HG03108 (cell line): Measurements from ENCODE around the gene ZSWIM6.

Source experiments
- ATAC-seq: cut with Tn5 transposase; IDR thresholded peaks from one replicate; pipeline ENCODE4 v1.9.1; 2021; ENCODE audit warnings: moderate library complexity; ENCODE audit not compliant: unreplicated experiment

ZSWIM6 gene

GRCh38 chr5:61472172-61472958, 140.3 kb downstream of the ZSWIM6 start:
- no peak for ATAC-seq

- ATAC-seq = no peak
Measured at GRCh38 chr5:61474746-61475145, 142.7 kb downstream of the ZSWIM6 start.

DNA sequence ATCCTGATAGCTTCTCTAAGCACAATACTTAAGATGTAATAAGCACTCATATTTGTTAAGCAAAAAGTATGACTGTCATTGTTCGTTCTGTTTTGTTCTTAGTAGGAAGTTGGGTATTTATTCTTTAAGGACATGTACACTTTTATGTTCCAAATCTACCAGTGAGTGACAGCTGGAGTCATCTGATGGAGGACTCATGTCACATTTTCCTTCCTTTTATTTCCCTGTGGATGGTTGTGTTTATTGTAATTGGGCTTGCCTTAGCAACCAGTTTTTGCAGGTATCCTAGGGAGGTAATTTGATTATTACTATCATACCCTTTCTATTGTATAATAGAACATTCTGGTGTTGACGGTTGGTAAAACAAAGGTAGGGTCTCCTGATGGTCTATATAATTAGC, 145.7 kb downstream of the ZSWIM6 start:
- no peak for ATAC-seq

DNA sequence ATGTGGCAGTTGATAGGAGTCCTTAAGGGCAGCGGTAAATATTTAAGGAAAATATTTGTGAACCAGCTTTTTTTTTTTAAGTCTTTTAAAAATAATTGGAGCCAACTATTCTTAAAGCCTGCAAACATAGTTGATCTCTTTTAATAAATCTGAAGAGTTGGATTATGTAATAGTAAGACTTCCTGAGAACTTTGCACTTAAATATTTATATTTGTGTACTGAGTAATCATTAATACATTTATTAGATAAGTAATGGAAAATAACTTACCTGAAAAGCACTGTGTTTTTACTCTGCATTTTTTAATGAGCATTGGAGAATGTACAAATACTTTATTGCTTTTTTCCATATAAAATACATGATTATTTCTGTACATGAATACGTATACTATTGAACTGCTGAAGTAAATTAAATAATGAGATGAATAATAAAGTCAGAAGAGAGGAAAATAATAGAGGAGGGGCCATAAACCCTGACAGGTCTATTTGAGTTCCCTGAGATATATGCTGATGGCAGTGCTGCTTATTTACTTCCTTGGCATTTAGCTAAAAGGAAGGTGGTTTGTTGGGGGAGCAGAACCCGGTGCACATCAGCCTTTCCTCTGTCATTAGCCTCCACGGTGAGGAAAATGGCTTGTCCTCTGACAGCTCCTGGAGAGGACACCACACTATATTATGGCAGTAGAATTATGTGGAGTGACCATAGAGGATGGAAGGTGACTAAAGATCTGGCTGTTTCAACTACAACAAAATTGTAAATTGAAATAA, 148.0 kb downstream of the ZSWIM6 start:
- ATAC-seq = no peak

DNA sequence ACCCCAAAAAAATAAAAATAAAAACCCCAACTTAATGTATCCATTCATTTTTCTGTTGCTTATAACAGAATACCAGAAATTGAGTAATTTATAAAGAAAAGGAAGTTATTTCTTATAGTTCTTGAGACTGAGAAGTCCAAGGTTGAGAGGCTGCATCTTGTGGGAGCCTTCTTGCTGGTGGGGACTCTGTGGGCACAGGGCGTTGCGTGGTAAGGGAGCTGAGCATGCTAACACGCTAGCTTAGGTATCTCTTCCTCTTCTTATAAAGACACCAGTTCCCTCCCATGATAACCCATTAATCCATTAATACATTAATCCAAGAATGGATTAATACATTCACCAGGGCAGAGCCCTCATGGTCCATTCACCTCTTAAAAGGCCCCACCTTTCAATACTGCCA, 150.9 kb downstream of the ZSWIM6 start:
- ATAC-seq = no peak

DNA sequence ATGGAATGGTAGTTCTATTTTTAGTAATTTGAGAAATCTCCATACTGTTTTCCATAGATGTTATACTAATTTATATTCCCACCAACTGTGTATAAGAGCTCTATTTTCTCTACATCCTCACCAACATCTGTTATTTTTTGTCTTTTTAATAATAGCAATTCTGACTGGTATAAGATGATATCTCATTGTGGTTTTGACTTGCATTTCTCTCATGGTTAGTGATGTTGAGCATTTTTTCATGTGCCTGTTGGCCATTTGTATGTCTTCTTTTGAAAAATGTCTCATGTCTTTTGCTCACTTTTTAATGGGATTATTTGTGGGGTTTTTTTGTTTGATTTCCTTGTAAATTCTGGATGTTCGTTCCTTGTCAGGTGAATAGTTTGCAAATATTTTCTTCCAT, 154.4 kb downstream of the ZSWIM6 start:
- ATAC-seq = no peak

GRCh38 chr5:61489574-61489973, 157.5 kb downstream of the ZSWIM6 start:
- ATAC-seq = no peak

GRCh38 chr5:61491861-61492260, 159.8 kb downstream of the ZSWIM6 start:
- no peak for ATAC-seq

DNA sequence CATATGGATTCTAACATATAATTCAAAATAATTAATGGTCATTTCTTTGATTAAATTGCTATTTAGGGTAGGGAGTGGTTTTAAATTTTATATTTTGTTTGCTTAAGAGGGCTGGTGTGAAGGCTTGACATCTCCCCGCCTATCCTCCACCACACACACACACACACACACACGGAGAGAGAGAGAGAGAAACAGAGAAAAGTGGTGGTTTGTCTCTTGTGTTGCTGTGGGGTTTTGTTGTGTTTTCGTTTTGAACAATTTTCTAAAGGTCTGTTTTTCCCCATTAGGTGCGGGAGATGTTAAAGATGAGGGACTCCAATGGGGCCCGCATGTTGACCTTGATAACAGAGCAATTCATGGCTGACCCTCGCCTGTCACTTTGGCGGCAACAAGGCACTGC, 161.9 kb downstream of the ZSWIM6 start:
- ATAC-seq = no peak

DNA sequence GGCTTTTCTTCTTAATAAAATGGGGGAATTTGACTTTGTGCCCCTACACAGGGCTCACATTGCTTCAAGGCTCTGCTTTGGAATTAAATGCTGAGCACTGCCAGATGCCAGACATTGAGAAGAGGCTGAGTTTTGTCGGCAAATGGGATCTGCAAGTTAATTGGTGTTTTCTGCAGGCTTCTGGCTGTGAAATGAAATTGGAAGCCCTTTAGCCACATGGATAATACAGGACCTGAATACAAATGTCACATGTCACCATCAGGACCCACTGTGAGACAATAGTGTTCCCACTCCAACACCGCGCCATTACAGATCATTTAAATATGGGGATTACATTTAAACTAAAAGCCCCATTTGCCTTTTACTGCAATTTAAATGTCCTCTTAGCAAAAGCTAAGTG, 164.4 kb downstream of the ZSWIM6 start:
- no peak for ATAC-seq

- ATAC-seq = no peak
Measured at GRCh38 chr5:61496860-61497259, 164.8 kb downstream of the ZSWIM6 start.

GRCh38 chr5:61498121-61498520, 166.1 kb downstream of the ZSWIM6 start:
- ATAC-seq = no peak

- no peak for ATAC-seq
Measured at GRCh38 chr5:61501971-61502370, 169.9 kb downstream of the ZSWIM6 start.

- ATAC-seq = no peak
Measured at GRCh38 chr5:61504143-61504770, 172.2 kb downstream of the ZSWIM6 start.

- ATAC-seq = no peak
Measured at GRCh38 chr5:61505281-61505680, 173.2 kb downstream of the ZSWIM6 start.

- no peak for ATAC-seq
Measured at GRCh38 chr5:61507232-61507631, 175.2 kb downstream of the ZSWIM6 start.

DNA sequence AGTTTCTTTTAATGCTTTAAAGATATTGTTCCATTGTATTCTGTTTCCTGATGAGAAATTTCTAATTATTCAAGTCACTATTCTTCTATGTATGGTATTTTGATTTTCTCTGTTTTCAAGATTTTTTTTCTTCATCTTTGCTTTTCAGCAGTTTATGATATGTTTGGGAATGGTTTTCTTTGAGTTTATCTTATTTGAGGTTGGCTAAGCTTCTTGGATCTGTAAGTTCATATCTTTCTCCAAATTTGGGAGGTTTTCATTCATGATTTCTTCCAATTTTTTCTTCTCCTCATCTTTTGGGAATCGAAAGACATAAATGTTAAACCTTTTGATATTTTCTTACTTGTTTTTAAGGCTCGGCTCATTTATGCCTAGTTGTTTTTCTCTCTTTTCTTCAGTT, 184.9 kb downstream of the ZSWIM6 start:
- ATAC-seq = no peak

DNA sequence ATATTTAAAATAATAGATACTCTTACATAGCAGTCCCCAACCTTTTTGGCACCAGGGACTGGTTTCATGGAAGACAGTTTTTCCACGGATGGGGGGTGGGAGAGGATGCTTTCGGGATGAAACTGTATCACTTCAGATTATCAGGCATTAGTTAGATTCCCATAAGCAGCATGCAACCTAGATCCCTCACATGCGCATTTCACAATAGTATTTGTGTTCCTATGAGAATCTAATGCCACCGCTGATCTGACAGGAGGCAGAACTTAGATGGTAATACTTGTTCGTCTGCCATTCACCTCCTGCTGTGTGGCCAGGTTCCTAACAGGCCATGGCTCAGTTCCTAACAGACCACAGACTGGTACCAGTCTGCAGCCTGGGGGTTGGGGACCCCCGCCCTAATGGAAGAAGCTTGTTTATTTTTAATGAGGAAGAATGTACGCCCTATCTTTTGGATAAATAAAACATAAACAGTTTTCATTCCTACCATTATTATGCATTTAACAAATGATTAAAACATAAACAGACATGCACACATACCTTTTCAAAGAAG, 187.7 kb downstream of the ZSWIM6 start:
- no peak for ATAC-seq

DNA sequence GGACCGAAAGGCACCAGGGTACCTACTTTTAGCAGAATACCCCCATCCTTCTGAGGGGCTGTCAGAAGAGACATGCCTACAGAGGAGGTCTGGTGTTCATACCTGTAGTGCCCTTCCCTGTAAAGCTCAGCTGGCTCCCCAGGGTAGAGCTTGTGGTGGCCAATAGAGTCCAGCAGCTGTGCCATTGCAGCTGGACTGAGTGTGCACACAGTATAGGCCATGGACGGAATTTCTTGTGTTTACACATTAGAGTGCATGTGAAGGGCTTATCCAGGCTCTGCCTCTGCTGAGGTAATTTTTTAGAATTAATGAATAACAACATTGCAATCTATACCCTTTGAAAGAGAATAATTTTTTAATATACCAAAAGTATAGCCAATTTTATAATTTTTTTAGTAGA, 191.0 kb downstream of the ZSWIM6 start:
- no peak for ATAC-seq

DNA sequence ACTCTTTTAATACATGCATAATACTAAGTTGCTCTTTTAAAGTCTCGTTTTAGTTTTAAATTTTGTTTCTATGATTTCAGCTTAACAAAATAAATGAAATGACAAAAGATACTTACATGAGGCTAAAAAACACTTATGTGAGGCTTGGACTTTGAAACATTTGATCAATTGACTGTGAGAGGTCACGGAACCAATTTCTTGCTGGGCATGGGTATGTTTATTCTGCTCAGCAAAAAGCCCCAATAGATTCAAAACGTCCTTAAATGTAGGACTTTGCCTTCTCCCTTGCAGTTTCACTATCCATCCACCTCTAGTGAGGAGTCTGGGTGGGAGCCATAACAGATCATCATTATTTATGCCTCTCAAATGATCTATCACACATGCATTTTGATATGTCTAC, 191.9 kb downstream of the ZSWIM6 start:
- no peak for ATAC-seq

DNA sequence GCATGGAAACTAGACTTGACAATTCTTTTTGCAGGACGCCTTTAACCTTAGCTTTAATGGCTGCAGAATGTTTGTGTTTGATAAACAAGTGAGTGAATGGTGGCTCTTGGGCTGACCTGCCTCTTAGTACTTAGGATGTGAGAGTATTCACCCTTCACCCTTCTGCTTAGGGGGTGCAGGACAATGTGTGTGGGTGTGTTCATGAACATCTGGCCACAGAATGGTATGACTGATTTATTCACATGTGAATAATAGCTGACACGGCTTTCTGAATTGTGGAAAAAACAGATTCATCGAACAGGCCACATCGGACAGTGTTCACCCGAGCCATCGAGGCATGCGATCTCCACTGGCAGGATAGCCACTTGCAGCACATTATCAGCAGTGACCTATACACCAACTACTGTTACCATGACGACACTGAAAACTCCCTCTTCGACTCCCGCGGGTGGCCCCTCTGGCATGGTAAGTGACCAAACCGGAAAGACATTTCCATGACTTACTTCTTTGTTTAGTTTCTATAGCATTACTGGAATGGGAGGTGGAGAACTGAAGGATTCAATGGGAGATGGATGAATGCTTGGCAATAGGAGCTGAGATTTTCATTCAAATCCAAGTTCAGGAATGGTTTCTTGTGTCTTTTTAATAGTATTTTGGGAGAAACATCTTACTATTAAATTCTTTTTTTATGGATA, 193.6 kb downstream of the ZSWIM6 start:
- ATAC-seq = no peak
